ENCODE measurements around the gene NEK4.
"Not testable (repeated sequence)": the region's sequence is repeated elsewhere in the genome, so short reads cannot be mapped to it uniquely, and the experiment has no call there.

Gene NEK4

DNA sequence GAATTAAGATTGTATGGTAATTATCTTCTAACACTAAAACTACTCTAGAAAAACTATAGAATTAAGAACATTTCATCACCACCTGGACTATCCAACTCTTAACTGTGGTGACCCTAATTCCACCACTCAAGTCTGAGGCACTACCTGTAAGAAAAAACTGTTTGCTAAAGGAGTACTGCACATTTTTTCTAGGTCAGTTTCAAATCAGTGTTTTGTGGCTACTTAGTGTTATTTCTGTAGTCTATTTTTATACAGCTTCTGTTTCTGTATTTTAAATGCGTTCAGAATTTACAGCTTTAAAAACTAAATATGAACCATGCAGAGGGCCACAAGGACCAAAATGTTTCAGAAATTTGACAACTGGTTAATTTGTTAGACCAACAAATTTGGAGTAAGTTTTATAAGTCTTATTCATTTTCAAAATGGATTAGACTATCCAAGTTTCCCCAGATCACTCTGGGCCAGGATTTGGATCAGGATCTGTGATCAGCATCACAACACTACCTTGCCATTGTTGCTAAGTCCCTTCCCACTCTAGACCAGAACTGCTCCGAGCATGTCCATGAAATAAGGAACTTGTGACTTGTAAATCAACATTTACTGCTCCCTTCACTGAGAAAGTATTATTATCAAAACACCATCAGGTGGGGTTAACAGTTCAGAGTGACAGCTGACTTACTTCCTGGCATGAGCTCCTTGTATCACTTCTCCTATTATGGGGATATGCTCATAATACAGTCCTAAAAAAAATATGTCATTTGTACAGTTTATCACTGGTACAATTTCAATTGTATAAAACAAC lies 73.7 kb downstream of the NEK4 start:
- DNase-seq (ENCODE audit: low spot score): no peak

DNA sequence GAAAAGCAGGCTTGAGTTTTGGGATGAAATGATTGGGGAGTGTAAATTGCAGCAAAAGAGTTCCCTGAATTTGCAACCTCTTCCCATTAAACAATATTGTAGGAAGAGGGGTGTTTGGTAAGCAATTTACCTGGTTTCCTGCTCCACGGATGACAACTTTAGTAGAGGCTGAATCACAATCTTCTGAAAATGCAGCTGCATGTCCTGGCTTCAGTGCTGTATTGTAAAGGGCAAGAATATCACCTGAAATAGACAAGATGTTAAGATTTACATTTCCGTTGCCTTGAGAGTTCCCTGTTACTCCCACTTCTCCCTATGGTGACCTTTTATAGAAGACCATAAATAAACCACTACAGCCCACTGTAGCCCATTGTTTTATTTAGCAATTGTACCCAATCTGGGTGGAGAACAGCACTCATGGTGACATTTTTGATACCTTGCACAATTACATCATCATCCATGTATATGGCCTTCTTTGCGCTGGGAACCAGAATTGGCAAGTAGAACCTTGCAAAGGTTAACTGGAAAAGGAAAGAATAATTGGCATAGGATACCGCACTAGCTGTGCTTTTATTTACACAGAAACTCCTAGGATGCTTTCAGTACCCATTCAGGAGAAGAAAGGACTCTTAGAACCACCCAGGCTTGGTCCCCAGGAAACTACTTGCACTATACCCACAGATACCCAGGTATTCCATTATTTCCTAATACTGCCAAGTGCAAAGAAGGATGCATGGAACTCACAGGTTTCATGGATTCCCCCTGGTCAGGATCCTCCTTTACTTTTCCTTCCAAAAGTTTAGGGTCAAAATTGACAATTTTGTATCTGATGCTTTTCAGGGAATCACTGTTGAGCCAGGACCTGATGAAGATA lies 74.7 kb downstream of the NEK4 start:
- DNase-seq (ENCODE audit: low spot score): no peak

DNA sequence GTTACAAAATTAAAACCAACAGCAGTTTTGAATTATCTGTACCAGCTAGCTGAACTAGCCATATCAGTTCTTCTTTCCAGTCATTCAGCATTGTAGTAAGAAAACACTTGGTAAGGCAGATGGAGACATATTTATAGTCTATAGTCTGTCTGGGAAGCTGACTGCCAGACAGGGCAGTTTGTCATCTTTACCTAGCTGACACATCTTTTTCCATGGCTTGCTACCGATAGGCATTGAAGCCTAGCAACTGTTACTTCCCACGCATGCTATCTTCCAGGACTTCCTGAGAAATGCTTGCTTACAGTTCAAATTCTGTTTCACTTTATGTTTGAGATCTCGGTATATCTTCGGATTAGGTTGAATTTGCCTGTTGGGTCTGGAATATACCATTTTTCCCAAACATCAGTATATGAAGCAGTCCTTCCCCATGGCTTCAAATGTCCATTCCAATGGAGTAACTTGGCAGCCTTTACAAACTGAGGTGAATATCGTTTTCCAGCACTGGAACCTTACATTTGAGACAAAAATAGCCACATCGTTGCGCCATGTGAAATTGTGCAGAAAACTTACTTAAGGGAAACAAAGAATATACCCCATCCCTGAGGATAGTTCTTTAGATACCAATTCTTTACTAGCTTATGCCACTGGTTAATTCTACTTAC lies 76.1 kb downstream of the NEK4 start:
- DNase-seq (ENCODE audit: low spot score): no peak

DNA sequence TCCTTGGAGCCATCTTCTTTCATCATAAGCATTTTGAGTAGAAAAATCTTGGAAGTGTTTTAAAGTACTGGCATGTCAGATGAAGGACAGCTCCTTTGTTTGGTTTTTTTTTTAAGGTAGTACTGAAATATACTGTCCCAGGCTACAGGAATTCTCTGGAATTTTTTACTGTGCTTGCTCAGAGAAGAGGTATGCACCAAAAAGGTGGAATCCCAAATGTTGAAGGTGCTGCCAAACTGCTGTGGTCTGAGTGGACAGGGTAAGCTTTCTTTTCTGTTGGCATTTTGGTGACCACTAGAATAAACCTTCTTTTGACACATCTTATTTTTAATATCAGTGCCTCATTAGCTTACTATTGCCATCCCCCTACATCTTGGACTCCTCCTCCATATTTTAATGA lies 77.7 kb downstream of the NEK4 start:
- no peak for DNase-seq (ENCODE audit: low spot score)

DNA sequence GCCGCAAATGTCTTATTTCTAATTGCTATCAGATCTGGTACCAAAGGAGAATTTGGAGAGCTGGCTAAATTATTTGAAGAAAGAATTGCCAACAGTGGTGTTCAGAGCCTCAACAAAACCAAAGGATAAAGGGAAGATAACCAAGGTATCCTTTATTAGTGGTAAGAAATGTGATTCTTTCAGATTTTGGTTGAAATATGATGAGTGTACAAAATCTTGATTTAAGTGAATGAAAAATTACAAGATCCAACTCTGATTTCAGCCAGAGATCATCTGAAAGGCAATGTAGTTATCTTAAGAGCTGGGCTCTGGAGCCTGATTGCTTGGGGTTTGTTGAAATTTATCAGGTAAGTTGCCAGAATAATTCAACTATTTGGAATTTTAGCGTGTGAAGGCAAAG lies 80.2 kb downstream of the NEK4 start:
- DNase-seq (ENCODE audit: low spot score): no peak

DNA sequence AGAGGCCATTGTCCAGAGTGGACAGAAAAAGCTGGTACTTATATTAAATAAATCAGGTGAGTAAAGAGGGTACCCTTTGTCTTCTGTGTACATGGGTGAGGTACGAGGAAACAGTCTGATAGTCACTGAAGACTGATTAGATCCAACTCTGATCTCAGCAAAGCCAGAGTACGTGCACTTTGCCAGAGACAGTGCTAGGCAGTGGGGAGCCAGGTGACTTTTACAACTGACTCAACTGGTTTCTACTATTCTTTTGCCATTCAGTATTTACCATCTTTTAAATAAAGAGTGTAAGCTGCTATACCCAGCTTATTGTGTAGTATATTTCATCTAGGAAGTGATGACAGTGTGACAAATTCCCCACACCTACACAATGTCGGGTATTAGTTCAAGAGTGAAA lies 81.6 kb downstream of the NEK4 start:
- no peak for DNase-seq (ENCODE audit: low spot score)

DNA sequence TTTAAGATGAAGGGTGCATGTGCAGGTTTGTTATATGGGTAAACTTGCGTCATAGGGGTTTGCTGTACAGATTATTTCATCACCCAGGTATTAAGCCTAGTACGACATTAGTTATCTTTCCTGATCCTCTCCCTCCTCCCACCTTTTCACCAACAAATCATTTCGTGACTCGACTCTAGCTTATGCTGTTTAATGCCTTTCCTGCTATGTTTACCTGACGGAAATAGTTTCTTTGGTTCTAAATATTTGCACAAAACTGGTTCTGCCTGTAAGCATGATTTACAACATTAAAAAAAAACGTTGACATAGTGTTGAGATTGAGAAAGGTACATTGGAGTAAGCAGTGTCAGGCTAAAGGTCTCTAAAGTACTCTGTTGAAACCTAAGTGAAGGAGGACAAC lies 82.5 kb downstream of the NEK4 start:
- DNase-seq (ENCODE audit: low spot score): no peak

DNA sequence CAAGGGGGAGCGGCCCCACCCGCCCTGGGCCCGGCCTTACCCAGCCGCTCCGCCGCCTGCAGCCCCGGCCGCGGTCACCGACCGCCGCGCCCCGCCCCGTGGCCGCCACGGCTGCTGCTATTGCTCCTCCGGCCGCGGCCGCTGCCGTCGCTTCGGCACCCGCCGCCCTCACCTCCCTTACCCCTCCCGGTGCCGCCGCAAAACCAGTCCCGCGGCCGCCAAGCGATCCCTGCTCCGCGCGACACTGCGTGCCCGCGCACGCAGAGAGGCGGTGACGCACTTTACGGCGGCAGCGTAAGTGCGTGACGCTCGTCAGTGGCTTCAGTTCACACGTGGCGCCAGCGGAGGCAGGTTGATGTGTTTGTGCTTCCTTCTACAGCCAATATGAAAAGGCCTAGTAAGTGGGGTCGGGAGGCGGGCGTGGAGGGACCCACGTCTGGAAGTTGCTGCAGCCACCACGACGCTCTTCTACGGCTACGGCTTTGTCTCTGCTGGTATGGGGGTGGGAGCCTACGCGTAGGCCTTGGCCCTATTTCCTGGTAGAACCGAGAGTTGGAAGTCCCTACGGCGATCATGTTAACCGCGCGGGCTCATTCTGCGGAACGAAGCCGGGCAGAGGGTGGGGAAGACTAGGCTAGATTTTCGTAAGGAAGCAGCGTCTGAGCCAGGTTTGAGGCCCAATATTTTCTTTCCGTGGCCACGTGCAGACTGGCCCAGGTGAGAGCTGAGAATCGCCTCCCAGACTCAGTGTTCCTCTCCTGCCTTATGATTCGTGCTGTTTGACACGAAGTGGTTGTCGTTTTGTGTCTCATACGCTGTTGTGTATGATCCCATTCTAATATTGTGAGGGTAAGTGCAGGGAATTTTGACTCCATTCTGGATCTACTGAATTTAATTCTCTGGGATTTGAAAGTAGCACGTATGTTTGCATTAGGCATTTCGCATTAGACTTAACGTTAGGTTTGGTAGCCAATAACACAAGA lies 84.7 kb downstream of the NEK4 start, which contains the start of the genes GNL3 and PBRM1:
TSS of gene GNL3 (plus strand) at position 324 of the 983 bp plus-strand sequence. CDS start at position 385, 61 bp downstream.
TSS of gene PBRM1 (minus strand) at position 205 of the 983 bp plus-strand sequence.
- peak; percentile 96 for DNase-seq (ENCODE audit: low spot score)

DNA sequence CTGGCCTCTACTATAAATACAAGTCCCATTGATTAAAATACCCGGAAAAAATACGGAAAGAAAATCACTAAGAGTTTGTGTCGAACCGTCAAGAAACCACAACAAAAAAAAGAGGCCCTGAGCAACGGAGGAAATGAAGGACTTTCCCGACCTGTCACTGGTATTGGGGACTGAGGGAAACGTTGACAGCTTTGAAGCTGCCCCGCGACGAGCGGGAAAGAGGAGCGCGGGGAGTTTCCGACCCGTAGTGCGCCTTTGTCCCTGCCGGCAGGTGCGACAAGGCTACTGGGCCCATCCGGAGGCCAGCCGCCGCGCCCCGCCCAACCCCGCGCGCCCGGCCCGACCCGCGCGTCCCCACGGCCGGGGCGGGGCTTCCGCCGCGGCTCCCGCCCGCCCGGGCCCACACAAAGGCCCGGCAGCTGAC lies 85.4 kb downstream of the NEK4 start:
- peak; percentile 84 for DNase-seq (ENCODE audit: low spot score)

DNA sequence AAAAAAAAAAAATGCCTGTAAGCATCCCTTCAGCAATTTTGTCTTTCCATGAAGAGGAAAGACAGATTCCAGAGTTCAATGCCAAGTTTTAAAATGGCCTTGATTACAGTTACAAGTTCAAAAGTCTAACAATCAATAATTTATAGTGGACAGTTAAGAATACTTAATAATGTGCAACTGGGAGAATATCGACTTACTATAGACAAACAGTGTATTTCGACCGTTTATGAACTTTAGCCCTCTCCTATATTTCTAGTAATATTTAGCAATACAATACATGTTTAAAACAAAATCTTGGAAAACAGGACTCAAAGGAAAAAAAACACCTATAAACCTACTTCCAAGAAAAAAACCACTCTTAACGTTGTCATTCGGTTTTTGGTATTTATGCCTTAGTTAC lies 86.6 kb downstream of the NEK4 start:
- DNase-seq (ENCODE audit: low spot score): no peak

DNA sequence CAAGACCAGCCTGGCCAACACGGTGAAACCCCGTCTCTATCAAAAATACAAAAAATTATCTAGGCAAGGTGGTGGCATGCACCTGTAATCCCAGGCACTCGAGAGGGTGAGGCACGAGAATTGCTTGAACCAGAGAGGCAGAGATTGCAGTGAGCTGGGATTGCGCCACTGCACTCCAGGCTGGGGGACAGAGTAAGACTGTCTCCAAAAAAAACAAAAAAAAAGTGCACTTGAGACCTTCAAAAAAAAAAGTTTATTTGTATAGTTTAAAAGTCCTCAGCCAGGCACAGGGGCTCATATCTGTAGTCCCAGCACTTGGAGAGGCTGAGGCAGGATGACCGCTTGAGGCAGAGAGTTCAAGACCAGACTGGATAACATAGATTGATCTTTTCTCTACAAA lies 87.1 kb downstream of the NEK4 start:
- DNase-seq (ENCODE audit: low spot score): no peak

DNA sequence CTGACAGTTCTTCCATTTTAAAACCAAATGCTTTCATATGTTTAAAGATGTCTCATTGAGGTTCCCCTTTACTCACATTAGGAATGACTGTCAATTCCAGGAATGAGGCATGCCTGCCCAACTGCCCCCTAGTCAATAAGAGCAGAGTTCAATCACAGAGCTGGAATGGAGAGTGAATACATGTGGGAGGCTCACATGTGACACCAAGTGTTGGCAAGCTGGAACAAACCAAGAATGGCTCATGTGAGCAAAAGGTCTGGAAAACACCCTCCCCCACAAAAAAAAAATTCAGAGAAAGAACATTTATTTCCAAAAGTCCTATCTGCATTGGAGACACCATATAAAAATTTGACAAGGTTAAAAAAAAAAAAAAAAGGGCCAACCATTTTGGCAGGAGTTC lies 88.7 kb downstream of the NEK4 start:
- peak; percentile 51 for DNase-seq (ENCODE audit: low spot score)

DNA sequence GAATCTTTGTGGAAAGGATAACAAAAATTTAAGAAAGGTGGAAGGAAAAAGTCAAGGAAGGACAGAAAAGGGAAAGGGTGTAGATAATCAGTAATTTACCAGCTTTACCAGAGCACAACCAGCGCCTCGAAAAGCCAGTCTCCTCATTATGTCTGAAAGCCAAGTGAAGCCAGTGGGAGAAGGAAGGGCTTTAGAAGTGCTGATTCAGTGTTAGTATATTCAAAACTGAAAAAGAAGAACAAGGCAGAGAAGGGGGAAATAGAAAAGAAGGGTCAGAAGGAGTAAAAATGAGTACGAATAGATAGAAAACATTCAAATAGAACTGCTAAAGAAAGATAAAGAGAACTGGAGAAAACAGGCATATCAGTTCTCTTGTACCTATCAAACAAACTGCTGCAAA lies 89.1 kb downstream of the NEK4 start:
- DNase-seq (ENCODE audit: low spot score): no peak

DNA sequence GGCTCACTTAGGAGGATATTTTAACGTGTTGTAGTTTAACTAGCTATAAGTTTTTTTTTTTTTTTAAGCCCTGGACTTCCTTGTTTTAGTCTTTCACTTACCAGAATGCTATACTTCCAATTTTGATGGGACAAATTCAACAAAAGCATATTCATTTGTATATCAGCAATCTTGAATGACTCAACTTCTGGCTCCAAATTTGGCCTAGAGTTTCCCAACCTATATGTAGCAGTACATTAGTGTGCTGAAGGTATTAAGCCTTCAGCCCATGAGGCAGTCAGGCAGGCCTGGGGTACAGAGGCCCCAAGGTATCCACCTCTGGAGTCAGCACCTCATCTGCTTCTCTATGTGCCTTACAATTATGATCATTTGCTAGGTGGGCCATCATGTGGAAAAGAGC lies 90.9 kb downstream of the NEK4 start:
- DNase-seq (ENCODE audit: low spot score): no peak

DNA sequence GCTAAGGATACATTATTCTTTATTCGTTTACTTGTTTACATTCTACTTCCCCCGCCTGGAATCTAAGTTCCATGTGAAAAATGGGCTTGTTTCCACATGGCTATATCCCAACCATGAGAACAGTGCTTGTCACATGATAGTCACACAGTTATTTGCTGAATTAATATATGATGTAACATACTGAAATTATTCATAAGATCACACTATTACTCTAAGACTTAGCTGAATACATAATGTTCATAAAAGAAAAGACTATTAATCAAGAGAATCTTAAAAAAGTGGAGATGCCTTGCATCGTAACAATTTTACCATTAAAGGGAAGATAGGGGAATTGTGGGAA lies 91.6 kb downstream of the NEK4 start:
- DNase-seq (ENCODE audit: low spot score): no peak

DNA sequence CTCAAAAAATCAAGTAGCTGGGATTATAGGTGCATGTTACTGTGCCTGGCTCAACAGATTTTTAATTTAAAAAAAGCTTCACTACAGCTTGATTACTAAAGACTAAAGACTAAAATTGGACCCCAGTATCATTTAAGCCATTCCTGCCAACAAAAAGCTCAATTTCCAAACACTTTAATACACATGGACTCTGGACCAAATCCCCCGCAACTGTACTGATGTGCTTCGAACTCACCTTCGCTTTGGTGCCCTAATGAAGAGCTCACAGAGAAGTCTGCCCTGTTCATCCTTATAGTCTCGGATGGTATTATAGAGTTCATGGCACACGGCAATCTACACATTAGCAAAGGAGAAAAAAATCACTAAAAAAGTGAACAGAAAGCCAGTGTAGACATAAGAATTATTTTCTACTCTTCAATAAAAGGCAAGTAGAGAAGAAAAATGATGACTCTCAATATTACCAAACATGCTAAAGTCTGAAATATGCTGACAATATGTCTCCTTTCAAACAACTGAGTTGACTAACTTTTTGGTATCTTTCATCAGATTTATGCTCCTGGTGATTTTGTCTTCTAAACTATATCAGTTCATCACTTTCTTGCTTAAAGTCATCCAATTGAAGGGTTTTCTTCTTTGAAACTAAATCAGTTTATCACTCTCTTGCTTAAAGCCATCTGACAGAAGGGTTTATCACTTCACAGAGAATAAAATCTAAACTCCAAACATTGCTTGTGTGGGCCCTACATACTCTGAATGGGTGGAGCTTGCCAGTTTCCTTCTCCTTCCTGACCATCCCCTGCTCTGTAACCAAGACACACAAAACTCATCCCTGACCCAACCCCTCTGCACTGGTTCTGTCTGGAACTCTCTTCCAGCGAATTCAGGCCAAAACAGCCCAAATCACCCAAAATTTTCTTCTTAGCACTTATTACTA lies 92.2 kb downstream of the NEK4 start:
- DNase-seq (ENCODE audit: low spot score): no peak

DNA sequence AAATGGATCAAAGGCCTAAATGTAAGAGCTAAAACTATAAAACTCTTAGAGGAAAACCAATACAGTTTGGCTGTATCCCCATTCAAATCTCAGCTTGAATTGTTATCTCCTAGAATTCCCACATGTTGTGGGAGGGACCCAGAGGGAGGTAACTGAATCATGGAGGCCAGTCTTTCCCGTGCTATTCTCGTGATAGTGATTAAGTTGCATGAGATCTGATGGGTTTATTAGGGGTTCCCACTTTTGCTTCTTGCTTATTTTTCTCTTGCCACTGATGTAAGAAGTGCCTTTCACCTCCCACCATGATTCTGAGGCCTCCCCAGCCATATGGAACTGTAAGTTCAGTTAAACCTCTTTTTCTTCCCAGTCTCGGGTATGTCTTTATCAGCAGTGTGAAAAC lies 94.5 kb downstream of the NEK4 start:
- not testable (repeated sequence) for DNase-seq (ENCODE audit: low spot score)

DNA sequence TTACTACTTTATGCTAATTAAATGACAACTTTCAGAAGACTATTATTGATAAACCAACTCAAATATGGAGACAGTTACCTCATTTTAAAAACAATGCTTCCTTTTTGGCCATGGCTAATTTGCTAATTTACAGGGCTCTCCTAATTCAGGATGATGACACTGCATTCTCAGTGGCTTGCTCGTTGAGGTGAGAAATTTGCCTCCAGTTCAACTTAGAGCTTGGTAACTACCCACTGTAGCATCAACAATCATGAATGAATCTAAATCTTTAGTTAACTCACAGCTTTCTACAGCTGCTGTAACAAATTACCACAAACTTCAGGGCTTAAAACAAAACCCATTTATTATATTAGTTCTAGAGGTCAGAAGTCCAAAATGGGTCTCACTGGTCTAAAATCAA lies 99.1 kb downstream of the NEK4 start:
- no peak for DNase-seq (ENCODE audit: low spot score)

DNA sequence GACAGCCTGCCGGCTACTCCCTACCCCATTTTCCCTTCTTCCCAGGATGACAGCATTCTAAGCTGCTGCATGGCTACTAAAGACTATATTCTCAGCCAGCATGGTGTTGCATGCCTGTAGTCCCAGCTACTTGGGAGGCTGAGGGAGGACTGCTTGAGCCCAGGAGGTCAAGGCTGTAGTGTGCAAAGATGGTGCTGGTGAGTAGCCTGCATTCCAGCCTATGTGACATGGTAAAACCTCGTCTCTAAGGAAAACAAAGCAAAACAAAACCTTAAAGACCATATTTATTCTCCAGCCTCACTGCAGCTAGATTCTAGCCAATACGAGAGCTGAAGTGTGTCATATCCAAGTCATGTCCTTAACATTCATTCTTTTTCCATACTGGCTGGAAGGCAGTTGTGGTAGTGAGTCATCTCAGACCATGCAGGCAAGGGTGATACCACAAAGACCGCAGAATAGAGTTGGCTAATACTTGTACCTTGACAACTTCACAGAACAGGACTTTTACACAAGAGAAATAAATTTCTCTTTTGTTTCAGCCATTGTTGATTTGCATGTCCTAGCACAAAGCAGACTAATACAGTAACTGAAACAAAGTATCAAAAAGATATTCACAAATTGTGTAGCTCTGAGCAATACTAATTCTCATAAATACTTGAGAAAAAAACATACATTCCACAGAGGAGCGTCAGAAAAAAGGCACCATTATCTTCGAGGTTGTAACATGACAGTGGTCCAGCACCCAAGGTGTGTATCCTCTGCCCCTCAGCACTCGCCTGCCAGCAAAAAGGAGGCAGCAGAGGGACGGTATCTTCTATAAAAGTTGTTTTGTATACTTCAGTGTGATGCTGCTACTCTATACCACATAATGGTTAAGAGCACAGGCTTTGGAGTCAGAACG lies 99.9 kb downstream of the NEK4 start:
- DNase-seq (ENCODE audit: low spot score): no peak

All from putamen (tissue), 1 donor.